ENCODE data around the gene PIGU. TPM values are rescaled to one million over a fixed set of nuclear protein-coding genes. Genes with fewer than 3 reads are reported as not detected.

PIGU gene, protein sequence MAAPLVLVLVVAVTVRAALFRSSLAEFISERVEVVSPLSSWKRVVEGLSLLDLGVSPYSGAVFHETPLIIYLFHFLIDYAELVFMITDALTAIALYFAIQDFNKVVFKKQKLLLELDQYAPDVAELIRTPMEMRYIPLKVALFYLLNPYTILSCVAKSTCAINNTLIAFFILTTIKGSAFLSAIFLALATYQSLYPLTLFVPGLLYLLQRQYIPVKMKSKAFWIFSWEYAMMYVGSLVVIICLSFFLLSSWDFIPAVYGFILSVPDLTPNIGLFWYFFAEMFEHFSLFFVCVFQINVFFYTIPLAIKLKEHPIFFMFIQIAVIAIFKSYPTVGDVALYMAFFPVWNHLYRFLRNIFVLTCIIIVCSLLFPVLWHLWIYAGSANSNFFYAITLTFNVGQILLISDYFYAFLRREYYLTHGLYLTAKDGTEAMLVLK
- total RNA-seq: 16.2 and 20.9 TPM in 2 replicates

DNA sequence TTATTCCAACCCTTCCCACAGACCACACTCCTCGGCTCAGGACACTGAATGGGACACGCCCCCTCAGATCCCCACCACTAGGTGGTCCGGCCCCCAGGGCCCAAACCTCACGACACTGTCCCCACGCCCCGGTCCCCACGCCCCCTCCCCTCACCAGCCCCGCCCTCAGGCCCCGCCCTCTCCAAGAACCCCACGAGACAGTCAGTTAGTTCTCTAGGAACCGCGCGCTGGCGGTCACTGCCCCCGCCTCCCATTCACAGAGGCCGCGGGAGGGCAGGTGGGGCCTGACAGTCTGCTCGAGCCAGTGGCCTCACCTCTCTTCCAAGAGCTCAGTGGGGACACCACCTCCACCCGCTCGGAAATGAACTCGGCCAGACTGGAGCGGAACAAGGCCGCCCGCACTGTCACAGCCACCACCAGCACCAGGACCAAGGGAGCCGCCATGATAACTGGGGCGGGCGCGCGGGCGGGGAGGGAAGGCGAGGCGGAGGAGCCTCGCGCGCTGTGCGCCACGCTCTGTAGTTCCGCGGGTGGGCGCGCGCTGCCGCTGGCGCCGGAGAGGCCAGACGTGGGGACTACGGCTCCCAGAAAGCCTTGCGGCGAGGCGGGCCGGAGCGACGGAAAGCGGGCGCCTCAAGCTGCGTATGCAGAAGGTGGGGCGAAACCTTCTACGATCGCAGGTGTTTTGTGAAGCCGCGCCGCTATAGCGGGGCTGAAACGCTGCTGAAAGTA lies at the start of gene PIGU:
Gene PIGU, minus strand, starts transcription at position 451 of the 732 bp plus-strand sequence. Its CDS starts 7 bp downstream, at position 444.

DNA sequence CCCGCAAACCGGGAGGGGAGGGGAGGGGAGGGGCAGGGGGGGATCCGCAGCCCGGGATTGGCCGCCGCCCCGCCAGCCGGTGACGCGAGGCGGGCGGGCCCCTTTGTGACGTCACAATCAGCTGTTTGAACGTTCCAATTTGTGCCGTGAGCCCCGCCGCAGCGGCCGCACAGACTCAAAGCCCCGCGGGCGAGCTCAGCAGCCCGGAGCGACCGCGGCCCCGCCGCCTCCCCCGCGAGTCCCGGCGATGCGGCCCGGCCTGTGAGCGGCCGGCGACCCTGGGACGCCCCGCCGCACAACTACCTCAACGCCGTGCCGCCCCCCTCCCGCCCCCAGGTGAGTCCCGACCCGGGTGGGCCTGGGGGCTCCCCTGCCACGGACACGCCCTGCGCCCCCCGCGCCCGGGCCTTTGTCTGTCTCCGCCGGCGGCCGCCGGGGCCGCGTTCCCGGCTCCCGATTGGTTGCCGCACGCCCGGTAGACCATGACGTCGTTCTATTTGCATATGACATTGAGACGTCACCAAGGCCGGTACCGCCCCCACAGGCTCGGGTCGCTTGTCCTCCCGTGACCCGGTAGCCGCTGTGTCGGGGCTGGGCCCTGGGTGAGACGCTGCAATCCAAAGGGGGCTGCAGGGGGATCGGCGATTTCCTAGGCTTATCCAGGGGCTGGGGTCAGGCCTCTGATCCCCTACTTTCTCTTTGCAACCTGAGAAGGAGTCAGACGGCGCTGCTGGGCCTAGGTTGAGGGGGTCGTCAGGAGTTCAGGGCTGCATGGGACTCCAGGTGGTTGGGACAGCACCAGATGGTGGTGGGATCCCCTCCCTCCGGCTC lies 27.5 kb upstream of the PIGU start, which contains the start of gene TP53INP2:
Gene TP53INP2, plus strand, starts transcription at position 168 of the 831 bp plus-strand sequence. CDS start 4,396 bp downstream, outside the sequence.

DNA sequence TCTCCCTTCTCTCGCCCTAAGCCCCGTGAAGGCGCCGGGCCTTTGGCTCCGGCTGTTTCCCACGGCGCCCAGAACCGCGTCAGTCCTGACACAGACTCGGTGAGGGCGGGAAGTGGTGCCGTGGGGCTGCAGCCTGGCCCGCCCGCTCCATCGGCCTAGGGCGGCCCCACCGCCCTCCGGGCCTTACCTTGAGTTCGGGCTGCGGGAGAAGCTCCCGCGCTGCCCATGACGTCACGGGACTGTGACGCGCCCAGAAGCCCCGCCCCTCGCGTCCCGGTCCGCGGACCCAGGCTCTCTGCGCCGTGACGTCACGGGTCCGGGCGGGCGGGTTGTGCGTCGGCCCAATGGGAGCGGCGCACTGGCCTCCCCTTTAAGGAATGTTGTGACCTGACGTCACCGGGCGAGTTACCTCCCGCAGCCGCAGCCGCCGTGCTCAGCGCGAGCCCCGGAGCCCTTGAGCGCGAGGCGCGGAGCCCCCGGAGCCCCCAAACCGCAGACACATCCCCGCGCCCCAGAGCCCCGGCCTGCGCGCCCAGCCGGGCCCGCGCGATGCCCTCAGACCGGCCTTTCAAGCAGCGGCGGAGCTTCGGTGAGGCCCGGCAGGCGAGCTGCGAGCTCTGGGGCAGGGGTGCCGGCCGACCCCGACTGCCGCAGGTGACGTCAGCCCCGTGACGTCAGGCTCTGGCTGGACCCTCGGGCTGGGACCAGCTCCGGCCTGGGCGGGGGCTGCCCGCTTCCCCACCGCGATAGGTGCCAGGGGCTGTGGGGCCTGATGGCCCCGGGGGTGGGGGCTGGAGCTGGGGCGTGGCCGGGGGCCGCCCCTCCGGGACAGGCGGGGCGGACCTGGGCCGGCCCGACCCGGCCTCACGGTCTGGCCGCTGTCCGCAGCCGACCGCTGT lies 118.3 kb downstream of the PIGU start, which contains the start of gene MAP1LC3A:
Gene MAP1LC3A, plus strand, starts transcription at position 399 of the 899 bp plus-strand sequence. Its CDS starts 151 bp downstream, at position 550.

DNA sequence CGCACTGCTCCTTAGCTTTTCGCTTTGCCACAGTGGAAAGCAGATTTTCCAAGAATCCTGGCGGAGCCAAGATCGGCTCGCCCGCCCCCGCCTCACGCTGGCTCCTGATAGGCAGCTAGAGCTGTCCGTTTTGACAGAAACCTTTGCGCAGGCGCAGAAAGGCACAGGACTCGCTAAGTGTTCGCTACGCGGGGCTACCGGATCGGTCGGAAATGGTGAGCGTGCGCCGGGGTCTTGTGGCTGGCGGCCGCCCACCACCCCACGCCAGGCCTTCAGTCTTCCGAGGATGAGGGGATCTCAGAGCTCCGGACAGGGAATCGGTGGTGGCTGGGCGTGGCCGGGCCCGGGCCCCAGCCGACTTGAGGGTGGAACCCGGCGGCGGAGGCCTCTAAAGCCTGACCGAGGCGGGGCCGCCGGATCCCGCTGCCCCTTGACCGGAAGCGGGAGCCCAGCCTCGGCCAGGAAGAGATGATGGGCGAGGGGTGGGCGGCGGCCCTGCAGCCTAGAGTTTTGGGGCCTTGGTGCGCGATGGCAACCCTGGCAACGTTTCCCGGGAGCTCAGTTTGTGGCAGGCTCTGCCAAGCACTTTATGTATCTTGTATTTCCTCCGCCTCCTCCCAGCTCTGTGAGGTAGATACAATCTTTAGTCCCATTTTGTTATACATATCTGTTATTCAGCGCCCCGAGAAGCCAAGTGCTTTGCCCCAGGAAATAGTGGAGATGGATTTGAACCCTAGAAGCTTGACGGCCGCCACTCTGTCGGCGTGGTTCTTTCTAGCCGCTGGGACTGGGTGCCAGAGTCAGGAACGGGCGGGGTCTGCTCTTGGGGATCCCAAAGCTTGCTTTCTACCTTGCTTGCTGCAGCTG lies 160.4 kb downstream of the PIGU start, which contains the start of gene DYNLRB1:
Gene DYNLRB1, plus strand, starts transcription at position 176 of the 867 bp plus-strand sequence. Its CDS starts 37 bp downstream, at position 213.

Other genes with a start within 250 kb of the PIGU start
- 121 and 168 TPM in 2 replicates for gene DYNLRB1, start 160.7 kb downstream of the PIGU start, total RNA-seq
- 56.1 and 94.8 TPM in 2 replicates for gene MAP1LC3A, start 118.4 kb downstream of the PIGU start, total RNA-seq
- gene TP53INP2, start 27.3 kb upstream of the PIGU start, total RNA-seq: 5.8 and 10.4 TPM in 2 replicates
- gene NCOA6, start 148.6 kb upstream of the PIGU start, total RNA-seq: 8.7 and 9.4 TPM in 2 replicates
- gene GGT7, start 195.8 kb upstream of the PIGU start, total RNA-seq: 9.6 and 21.2 TPM in 2 replicates
- 58.2 and 76.9 TPM in 2 replicates for gene ACSS2, start 199.5 kb upstream of the PIGU start, total RNA-seq

Measured in cardiac atrium fibroblast (primary cell).